Activated CD4-positive, alpha-beta T cell treated with anti-CD3 and anti-CD28 coated beads, Interleukin-2, Interleukin-6, amounts not matched to agents 100 ng/mL and 50 ng/mL, durations not matched to agents 16 hours and 8 hours (primary cell): ENCODE measurements around the gene AUTS2.

Source experiments
- DNase-seq: peaks from one replicate; pipeline ENCODE4 v3.0.0-alpha.2; 2020

The AUTS2 gene

DNA sequence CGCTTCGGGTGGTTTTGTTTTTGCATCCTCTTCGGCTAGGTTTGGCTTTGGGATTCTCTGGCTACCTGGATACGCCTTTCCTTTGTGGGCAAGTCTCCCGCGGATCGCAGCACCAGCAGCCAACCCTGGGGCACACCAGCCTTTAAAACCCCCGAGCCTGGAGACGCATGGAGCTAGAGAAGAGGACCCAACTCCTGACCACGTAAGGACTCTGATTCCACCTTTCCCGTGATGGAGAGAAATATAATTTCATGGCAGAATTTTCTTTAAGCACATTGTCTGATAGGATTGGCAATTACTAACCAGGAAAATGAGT, 998.3 kb downstream of the AUTS2 start:
- DNase-seq: no peak

DNA sequence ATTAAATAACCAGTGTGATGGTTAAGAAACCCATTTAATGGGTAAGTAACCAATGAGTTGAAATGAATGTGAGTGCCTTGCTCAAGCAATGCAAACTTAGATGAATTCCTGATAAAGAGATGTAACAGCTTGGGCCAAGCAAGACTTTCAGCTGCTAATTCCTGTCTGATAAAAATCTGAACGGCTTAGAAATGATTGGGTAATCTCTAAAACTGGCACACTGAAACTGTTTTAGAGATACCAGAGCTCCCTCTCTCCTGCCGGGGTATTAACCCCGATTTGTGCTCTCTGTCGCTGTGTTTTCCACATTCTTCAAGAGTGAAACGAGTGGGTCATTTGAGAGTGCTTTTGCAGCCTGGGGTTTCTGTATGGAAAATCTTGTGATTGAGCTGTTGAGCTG, 998.8 kb downstream of the AUTS2 start:
- DNase-seq: no peak

DNA sequence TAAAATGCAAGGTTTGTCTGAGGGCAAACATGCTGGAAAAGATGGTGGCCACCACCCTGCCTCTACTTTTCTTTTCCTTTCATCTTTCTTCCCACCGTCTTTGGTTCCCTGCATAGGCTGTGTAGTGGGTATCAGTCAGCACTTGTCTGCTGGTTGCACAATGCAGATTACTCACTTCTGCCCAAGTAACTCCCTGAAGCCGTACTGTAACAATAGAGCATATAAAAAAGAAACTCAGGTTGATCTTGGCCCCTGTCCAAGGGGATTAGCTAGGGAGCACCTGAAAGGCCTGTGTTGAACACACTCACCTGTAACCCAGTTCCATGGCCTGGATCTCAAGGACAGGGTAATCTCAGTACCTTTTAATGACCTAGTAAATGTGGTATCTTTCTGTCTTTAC, 1000.7 kb downstream of the AUTS2 start:
- DNase-seq: no peak

DNA sequence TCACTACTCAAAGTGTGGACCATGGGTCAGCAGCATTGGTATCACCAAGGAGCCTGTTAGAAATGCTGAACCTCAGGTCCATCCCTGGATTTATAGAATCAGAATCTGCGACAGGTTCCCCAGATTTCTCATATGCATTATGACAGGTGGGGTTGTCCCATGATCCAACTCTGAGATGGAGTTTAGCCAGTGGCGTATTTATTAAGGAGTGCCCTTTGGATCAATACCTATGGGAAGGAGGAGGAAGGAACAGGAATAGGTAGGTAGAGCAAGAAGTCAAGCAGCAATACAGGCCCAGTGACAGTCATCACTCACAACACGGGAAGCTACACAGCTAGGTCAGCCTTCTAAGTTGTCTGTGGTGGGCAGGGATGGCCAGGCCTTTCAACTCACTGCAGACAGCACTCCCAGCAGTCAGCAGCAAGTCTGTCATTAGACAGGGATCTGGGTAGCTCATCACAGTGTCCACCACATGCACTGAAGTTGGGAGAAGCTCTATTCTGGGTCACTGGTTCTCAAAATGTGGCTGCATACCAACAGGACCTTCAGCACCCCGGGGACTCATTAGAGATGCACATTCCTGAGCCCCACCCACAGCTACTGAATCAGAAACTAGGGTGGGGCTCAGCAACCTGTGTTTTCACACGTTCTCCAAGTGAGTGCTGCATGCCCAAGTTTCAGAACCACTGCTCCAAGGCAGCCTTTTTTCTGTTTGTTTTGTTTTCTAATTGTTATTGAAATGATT, 1001.3 kb downstream of the AUTS2 start:
- no peak for DNase-seq

DNA sequence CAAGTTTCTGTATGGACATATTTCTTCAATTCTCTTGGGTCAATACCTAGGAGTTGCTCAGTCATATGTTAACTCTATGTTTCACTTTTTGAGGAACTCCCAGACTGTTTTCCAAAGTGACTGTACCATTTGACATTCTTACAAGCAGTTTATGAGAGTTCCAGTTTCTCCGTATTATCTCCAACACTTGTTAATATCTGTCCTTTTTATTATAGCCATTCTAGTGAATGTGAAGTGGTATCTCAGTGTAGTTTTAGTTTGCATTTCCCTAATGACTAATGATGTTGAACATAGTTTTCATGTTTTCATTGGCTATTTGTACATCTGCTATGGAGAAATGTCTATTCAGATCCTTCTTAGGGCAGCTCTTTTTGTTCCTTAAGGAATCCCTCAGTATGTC, 1002.7 kb downstream of the AUTS2 start:
- no peak for DNase-seq

DNA sequence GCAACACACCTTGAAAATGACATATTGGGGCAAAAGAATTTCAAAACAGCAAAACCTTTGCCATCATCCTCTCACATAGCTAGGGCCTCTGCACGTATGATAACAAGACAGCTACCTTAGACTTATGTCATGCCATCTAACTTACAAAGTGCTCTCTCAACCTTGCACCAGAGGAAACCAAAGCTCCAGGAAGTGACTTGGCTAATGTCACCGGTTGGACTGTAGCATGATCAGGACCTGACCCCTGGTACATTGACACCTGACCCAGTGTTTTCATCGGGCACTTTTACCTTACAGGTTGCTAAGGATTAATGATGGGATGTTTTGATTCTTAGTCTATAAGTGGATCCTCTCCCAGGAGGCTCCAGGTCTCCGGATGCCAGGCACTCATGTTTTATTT, 1003.8 kb downstream of the AUTS2 start:
- no peak for DNase-seq

DNA sequence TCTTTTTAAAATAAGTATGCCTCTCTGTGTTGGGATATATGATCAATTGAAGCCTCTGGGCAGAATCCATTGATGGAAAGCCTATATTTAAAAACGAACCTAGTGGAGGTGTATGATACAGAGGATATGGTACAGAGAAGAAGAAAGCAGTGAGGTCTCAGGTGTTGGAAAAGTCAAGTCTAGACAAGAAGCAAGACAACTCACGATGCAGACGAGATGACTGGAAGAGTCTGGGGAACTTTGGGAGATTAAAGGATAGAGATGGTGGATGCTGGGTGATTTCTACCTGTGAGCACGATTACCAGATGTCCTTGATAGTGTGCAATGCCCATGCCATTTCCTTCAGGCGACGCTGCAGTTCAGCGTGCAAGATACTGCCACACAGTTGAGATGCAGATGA, 1009.0 kb downstream of the AUTS2 start:
- DNase-seq: no peak

DNA sequence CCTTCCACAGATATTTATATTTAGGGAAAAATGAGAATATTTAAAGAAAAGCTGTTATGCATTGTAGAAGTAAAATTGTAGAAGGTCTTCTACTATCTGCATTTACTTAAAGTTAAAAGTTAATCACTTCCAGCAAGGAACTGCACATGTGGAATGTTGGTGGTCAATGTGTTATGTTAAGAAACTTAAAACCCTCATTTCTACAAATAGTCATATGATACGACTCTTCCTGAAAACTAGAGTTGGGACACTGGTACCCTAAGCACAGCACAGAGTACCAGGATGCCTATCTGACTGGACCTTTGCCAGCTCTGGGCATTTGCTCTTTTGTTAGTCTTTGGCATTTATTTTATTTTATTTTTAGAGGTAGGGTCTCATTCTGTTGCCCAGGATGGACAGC, 1009.5 kb downstream of the AUTS2 start:
- no peak for DNase-seq

DNA sequence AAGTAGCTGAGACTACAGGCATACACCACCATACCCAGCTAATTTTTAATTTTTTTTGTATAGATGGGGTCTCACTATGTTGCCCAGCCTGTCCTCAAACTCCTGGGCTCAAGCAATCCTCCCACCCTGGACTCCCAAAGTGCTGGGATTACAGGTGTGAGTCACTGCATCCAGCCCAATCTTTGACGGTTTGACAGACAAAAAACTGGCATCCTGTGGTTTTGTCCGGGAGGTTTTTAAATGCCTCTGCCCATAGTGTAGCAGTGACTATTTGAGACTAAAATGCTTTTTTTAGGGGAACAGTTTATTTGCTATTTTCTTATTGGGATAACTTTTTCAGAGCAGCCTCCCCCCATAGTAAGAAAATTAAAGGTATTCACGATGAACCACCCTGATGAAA, 1010.0 kb downstream of the AUTS2 start:
- no peak for DNase-seq

DNA sequence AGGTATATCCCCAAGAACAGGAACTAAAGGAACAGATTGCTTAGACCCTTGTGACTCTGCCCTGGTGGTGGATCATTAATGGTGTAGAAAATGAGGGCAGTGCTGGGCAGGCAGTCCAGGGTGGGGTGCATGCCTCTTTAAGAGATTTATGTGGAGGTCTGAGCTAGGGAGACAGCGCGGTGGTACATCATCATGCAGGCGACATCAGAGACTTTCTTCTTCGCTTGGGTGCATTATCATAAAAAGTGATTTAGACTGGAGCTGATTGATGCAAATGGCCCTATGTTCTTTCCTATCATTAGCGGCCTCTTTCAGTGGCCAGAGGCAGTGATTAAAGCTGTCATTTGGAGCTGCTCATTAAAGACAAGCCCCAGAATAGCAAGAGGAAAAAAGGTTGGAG, 1014.5 kb downstream of the AUTS2 start:
- no peak for DNase-seq

DNA sequence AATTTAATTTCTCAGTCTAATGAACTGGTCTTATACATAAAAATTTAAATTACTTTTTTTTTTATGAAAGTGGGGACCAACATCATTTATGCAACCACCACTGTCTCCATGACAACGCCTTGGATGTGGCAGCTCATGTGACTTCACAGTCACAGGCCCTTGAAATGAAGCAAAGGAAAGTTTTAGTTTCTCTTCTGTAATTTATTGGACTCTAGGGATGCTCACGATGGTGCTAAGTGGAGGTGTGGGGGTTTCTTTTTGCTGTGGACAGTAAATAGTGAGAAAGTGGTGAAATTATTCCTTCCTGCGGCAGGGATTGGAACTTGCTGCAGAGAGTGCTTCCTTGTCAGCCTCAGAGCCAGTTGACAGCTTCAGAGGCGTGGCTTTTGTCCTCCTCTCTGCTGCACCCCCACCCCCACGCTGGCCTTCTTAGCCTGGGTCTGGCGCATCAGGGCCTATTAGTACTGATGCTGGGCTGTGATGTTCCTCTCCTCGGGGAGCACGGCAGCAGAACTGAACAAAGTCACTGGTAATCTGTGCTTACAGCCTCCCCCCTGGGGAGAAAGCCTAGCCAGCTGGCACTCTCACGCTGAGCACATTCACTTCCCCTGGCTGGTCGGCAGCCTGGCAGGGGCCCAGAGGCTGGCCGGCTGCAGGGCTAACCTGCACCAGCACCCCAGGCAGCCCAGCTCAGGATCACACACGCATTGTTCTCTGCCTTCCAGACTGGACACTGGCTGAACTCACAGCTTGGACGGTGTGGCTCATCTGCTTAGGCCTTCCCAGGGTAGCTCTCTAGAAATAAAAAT, 1016.2 kb downstream of the AUTS2 start:
- DNase-seq: no peak

DNA sequence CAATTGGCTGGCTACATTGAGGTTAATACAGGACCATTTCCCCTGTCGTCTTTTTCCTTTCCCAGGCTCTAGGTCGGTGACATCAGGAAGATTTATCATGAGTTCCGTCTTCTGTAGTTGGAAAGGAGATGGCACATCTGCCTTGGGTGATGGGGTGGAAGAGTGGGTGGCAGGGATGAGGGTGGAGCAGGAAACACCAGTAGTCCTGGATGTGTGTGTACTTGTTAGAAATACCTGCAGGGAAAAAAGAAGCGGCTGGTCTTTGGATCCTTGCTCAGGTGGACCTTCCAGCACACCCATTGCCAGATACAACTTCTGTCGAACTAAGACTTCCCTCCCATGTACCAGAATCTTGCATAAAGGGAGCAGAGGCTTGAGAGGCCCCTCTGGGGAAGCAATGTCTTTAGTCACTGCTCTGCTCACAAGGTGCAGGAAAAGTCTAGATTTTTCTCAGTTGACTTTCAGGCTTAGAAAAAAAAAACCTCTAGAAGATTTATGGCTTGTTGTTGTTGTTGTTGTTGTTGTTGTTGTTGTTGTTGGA, 1016.9 kb downstream of the AUTS2 start:
- no peak for DNase-seq

DNA sequence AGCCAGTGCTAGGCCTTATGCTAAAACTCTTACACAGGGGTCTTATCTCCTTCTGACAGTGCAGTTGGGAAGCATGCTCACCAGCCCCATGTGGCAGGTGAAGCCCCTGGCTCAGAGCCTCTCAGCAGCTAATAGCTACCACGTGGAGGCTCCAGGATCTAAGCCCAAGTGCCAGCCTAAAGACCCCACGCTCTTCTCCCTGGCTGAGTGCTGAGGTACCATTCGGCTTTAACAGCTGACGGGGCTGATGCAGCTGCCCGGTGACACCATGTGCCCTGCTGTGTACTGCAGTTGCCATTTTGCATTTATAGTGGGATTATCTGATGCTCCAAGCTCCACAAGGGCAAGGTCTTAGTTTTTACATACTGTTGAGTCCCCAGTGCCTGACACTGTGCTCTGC, 1017.9 kb downstream of the AUTS2 start:
- DNase-seq: no peak

DNA sequence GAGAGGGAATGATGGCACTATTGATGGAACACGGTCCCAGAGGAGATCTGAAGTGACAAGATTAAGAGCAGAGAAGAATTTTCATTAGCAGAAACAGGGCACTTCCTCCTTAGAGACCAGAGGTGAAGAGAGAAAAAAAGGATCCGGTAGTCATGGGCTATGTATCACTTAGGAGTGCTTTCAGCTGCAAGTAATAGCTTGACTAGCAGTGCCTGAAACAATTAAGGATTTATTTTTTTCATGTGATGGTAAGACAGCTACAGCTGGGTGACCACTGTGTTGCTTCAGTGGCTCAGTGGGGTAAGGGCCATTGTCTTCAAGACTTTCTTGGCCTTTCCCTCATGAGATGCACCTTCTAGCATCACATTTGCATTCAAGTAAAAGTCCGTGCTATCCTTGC, 1018.5 kb downstream of the AUTS2 start:
- DNase-seq: no peak

DNA sequence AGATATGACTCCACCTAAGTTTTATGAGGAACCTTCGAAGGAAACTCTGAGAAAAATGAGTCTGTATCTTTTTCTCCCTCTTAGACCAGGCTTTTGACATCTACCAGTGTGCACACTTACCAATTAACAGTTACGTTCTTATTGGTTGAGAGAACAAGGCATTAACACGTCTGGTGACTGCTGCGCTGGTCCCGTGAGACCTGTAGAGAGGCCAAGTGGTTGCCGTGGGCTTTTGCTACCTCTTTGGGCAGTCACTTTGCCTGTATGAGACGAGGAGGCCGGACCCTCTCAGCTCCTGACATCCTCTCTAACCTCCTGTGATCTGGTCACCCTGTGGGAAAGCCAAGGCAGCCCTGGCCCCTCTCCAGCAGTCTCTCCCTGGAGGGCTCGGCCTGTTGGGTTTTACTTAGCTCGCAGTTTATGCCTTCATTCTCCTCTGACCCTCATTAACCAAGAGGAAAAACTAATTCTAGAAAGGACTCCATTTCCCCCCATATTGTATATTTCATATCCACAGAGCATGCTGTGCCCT, 1019.8 kb downstream of the AUTS2 start:
- DNase-seq: no peak

DNA sequence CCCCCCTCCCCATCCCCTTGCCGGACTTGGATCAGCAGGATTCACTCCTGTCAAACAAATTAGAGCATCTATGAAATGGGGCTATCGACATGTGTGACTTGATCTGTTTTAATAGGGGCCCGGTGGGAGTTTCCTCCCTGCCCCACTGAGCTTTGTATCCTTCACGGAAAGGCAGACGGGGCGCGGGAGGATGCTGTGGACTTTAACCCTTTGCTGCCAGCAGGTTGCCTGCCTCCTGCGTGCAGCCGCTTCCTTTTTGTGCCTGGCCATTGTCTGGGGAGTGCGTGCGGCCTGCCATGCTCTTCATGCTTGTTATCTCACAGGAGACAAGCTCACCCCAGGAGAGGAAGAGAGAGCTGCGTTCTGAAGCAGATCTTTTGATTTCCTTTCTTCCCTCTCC, 1020.9 kb downstream of the AUTS2 start:
- no peak for DNase-seq

DNA sequence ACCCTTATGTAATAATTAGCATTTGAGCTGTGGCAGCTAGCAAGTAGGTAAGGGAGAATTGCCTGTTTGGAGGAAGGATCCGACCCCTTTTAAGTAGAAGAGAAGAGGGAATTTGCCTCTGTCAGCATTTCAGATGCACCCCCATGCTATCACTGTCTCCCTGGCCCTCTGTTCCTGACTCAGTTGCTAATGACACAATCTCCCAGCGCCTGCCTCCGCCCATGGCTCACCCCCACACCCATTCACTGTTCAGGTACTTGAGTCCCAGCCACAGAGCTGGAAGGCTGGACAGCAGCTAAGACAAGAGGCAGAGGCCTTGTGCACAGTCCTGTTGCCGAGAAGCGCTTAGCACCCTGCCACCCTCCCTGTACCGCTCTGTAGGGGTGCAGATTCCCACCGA, 1021.4 kb downstream of the AUTS2 start:
- no peak for DNase-seq

DNA sequence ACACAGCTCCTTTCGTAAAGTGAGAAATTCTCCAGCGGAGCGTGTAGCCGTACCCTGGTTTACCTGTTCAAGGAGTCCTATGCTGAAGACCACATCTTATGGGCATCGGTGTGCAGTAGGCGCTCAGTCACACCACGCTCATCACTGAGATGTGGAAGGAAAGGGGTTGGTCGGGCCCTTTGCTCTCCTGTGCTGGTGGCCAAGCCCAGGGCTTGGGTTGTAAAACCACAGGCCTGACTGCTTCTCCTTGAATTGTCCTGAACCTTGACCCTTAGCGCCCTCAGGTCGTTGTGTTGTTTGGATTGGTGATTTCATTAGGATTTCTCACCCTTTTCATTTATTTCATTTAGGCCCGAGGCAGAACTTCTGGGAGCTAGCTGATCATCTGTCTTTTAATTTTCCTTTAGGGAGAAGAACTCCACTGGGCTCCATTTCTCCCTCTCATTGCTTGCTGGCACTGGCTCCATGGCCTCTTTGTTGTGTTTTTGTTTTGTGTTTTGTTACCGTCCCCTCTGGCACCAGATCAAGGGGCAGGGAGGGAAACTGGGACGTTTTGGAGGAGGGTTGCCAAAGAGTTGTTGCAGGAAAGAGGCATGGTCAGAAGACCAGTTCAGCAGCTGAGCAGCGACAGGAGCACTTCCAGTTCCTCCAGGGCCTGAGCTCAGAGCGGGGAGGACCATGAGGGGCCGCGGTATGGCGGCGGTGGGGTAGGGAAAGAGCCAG, 1022.2 kb downstream of the AUTS2 start:
- no peak for DNase-seq

DNA sequence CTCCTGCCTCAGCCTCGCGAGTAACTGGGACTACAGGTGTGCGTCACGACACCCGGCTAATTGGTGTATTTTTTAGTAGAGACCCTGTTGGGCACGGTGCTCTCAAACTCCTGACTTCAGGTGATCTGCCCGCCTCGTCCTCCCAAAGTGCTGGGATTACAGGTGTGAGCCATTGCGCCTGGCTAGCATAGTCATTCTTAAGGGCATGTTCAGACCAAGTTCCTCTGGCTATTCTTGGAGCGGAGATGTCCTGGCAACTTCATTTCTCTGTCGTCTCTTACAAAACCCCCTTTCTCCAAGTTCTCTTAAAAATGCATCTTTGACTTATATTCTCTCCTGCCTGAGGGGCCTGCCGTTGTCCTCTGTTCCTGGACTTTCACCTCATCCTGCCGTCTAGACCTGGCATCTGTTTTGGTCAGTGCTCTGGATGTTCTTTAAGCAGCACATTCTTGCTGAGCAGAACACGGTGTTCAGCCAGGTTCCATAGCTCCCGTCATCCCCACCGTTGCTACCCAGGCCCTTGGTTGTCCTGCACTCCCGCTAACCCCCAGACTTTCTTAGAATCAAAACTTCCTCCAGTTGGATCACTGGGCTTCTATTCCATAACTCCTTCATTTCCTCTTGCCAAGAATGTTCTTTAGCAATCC, 1023.8 kb downstream of the AUTS2 start:
- DNase-seq: no peak

DNA sequence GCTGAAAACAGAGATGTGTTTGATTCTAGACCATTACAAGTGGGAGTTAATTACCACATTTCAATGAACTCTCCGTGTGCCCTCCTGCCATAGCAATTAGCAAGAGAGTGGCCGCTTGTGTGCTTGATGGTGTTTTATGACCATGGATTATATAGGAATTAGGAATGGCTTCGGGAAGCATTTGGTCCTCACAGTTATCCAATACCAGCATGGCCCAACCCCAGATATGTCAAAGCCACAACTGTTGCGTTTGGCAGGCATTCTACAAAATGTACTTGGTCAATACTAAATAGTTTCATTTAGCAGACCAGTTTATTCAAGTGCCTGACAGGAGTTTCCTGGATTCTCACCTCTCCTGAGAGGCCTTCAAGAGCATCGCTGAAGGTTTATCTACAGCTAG, 1024.7 kb downstream of the AUTS2 start:
- no peak for DNase-seq

DNA sequence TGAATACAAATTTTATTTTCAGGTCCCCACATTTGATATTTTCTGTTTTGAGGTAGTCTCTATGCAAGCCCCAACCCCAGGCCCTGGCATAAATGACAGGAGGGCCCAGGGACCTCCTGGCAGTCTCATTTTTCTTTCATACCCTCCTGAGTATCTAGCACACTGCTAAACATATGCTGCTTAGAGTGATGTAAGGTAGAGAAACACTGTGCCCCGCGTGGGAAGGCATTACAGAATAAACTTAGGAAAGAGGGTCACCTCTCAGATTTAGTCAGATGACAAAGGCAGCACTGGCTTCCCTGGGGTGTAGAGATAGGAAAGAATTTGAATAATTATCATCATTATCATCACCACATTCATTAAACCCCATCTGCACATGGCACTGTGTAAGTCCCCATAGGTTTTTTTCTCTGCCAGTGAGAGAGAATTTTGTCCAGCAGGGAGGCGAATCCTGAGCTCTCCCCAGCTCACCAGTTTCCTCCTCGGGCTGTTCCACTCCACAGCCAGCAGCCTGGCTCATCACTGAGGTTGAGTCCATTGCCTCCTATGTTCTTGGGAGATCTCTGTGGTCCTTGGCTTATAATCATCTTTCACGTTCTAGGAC, 1026.3 kb downstream of the AUTS2 start:
- no peak for DNase-seq

DNA sequence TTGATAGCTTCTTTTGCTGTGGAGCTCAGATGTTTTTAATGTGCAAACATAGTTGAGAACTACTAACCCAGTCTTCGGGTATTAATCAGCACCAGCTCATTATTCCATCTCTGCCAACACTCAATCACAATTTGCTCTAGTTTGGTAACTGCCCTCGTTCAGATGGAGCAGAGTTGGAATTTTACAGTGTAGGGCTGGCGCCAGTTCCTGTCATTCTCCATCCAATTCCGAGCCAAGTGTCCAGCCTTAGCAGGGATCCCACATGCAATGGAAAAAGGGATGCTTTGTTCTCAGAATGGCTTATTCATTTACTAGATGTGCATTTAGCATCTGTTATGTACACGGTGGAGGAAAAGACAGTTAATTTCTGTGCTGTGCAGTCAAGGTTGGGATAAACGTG, 1029.2 kb downstream of the AUTS2 start:
- no peak for DNase-seq

DNA sequence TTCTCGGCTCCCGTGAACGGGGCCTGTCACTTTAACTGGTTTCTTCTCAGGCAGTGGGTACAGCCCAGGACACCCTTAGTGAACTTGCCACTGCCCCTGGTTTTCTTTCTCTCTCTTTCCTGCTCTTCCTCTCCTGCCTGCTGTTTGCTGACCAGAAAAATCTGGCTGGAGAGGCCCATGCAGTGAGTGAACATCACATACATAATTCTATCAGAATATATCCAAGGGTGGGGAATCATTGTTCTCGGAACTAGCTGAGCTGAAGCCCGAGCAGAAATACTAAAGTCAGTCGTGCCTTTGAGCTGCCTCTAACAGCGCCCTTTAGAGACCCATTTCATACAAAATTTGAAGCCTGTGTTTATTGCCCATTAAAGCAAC, 1032.2 kb downstream of the AUTS2 start:
- DNase-seq: no peak
